Fibroblast of skin of abdomen (primary cell): Measurements from ENCODE around the gene SLC25A24.
A peak's percentile ranks its signal among the peaks of the same experiment; 100 is the strongest.
"Not testable (repeated sequence)": the region's sequence is repeated elsewhere in the genome, so short reads cannot be mapped to it uniquely, and the experiment has no call there.

ENCODE experiments used
- DNase-seq: peaks from one replicate; pipeline ENCODE4 v3.0.0-alpha.2; 2013

SLC25A24 gene

DNA sequence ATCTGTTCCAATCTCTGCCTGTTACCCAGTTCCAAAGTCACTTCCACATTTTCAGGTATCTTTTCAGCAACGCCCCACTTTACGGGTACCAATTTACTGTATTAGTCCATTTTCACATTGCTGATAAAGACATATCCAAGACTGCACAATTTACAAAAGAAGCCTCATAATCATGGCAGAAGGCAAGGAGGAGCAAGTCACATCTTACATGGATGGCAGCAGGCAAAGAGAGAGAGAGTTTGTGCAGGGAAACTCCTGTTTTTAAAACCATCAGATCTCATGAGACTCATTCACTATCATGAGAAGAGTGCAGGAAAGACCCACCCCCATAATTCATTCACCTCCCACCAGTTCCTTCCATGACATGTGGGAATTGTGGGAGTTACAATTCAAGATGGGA lies 67.0 kb downstream of the SLC25A24 start:
- DNase-seq, result not testable (repeated sequence)

DNA sequence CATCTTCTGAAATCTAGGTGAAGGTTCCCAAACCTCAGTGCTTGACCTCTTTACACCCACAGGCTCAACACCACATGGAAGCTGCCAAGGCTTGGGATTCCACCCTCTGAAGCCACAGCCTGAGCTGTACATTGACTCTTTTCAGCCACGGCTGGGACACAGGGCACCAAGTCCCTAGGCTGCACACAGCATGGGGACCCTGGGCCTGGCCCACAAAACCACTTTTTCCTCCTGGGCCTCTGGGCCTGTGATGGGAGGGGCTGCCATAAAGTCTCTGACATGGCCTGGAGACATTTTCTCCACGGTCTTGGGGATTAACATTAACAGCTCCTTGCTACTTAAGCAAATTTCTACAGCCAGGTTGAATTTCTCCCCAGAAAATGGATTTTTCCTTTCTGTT lies 67.8 kb downstream of the SLC25A24 start:
- DNase-seq, result not testable (repeated sequence)

GRCh38 chr1:108131281-108131680 lies 68.9 kb downstream of the SLC25A24 start:
- not testable (repeated sequence) for DNase-seq

DNA sequence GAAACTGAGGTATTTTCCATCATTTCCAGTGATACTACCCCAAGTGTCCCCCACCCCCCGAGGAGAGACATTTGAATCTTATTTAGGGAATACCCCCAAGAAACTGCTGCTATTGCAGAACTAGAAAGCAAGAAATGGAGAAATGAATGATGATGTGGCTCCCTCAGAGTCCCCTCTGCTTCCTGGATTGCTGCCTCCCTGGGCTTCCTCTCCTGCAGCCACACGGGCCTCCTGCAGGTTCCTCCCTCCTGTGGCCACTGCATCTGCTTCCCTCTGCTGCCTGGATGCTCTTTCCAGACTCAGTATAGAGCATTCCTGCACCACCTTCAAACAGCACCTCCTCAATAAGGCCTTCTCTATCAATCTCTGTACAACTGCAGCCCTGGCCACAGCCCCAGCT lies 69.3 kb downstream of the SLC25A24 start:
- no peak for DNase-seq

DNA sequence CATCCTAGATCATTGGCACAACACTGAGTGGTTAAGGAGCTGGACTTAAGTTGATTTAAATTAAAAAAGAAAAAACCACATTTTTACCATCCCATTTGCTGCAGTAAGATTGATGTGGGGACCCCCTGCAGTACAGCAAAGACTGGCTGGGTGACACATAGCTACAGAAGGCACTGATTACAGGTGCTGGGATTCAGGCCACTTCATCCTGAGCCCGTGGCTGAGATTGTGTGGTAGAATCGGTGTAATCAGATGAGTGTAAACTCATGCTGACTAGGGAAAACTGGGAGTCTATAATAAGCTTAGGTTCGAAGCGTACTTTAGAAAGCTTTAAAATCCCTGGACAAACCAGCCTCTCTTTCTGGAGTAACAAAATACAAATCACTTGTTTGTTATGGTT lies 70.1 kb downstream of the SLC25A24 start:
- DNase-seq, result no peak

- DNase-seq, result peak; percentile 72
Observed at GRCh38 chr1:108125312-108126138, 74.6 kb downstream of the SLC25A24 start.

DNA sequence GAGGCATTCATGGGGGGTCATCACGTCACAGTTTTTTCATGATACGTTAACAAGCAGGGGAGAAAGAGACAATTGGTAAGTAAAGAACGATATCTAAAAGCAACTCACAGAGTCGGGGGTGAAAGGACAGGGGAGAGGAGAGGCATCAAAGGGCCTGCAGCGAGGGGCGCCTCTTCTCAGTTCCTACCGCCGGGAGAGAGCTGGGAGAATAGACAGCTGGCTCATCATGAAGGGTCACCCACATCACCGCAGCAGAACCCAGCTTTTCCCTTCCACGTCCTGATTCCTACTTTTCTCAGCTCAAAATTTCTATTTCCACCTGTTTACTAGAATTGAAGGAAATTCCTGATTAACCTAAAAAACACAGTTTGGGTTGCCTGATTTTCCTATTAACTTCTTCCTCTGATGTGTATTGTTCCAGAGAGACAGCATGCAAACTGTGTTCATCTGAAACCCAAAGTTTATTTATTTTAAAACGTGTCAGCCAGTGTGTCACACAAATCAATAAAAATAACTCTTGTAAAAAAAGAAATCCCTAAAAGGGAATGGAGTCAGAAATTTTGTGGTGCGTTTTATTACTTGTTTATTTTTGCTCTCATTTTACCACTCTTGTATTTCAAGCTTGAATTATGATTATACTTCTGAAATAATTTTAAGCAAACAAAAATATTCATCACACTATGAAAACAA lies 75.4 kb downstream of the SLC25A24 start:
- no peak for DNase-seq

DNA sequence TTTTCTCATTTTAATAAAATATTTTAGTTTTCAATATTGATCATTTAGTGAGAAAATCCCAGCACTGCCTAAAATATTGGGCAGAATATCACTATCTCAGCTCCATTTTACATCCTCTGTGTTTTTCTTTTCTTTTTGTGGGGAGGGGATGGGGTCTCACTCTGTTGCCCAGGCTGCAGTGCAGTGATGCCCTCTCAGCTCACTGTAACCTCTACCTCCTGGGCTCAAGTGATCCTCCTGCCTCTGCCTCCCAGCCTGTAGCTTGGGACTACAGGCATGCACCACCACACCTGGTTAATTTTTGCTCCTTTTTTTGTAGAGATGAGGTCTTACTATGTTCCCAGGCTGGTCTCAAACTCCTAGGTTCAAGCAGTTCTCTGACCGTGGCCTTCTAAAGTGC lies 76.1 kb downstream of the SLC25A24 start:
- no peak for DNase-seq

DNA sequence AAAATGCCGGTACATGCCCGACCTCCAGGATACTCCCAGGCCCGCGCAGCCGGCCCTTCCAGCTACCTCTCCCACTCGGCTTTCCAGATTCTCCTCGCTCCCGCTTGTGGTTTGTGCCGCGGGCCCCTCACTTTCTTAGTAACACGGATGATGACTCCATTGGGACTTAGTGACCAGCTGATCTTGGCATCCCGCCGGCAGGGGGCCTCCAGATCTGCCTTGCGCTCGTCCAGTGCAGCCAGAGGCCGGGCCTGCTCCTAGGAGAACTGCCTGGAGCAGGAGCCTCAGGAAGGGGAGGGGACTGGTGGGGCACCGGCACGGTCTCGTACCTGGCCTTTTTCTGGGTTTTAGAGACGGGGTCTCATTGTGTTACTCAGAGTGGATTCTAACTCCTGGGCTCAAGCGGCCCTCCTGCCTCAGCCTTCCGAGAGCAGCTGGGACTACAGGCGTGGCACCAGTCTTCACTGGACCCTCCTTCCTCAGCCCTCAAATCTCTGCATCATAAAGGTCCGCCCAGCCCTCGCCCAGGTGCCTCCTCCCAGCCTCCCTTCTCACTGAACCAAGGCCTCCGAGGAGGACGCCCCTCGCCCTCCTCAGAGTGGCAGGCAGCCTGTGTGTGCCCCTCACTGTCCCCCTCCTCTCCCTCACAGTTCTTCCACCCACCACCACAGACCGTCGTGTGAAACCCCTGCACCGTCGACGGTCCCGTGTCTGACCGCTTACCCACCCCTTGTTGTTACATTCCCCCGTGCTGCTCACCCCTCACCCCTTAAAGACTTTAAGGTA lies 78.6 kb downstream of the SLC25A24 start:
- DNase-seq, result peak; percentile 18

DNA sequence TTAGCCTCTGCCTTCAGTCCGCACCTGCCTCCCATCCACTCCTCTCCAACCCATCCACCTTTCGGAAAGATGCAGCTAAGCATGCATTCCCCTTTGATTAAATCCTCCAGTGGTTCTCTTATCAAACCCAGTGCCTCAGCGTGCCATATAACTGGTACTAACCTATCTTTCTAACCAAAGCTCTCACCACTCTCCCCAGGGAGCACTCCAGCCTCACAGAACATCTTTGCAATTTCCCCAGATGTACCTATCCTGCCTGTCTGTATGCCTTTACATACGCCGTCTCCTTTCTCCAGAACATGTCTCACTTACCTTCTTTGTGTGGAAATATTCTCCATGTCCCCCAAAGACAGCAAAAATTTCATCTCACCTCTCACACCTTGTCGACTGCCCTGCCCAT lies 80.0 kb downstream of the SLC25A24 start:
- DNase-seq, result no peak

GRCh38 chr1:108119500-108119899 lies 80.6 kb downstream of the SLC25A24 start:
- no peak for DNase-seq

DNA sequence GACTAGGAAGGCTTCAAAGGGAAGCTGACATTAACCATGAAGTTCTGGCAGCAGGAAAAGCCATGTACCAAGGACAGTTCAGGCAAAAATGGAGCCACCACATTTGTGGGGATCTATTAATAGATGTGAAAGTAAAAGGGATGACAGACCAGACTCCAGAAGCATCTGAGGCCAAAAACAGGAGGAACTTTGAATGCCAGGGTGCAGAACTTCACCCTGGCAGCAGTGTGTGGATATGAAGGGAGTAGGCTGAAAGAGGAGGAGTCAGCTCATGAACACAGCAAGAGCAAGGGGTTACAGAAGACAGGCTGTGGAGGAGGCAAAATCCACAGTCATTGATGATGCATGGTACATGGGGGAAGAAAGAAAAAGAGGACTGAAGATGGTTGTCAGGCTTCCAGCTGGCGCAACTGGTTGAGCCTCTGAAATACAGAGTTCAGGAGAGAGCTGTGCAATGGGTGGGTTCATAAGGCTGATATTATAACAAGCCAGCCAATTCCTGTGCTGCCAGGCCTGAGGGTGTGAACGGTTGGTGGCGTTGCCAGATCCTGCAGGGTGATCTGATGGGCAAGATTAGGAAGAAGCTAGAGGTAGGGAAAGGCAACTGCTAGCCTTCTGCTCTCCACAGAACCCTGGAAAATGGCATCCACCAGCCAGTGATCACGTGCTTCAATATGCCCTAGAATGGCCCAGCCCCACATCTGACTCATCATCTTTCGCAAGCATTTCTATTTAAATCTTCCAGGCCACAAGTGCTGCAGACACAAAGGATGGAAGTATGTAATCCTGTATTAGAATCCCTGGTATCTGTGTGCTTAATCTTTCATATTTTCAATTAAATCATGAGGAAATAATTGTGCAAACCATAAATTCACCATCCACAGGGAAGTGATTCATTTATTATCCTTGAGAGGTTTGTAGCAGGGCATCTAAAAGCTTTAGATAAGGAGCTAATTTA lies 81.9 kb downstream of the SLC25A24 start:
- peak; percentile 88 for DNase-seq

GRCh38 chr1:108117237-108117636 lies 82.9 kb downstream of the SLC25A24 start:
- DNase-seq, result no peak

DNA sequence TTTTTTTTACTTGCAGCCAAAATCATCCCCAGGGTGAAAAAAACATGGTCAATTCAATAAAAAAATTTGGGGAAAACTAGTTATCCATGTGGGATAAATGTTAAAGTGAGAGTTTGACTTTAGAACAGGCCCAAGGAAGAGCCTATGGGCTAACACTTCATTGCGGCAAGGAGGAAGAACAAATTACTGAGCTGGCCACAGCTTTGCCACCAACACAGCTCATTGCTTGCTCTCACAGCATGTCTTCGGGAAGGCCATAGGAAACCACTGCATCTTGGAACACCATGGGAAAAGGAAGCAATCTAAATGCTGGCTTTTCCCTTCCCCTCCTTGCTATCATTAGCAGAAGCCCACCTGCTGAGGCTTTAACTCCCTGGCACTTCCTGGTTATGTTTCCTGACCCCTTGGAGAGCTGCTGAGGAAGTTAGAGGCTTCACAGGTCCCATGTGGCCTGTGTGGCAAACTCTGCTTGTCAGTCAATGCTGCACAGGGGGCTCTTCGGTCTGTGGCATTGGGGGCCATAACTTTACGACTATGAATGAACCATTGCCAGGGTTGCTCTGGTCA lies 86.0 kb downstream of the SLC25A24 start:
- no peak for DNase-seq

DNA sequence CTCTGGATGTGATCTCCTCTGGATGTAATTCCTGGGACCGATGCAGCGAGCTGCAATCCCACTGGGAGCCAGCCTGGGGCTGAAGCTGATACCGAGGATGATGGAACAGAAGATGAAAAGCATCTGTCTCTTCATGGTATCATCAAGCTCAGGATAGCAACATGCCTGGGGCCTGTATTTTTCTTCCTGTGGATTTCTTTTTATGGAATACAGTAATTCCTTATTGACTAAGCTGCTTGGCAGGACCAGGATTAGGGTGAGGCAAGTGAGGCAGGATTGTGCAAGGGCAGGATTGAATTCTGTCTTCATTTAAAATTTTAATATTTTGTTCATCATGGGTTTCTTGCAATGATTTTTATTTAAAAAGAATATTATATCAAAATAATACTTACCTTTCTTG lies 86.6 kb downstream of the SLC25A24 start:
- no peak for DNase-seq

DNA sequence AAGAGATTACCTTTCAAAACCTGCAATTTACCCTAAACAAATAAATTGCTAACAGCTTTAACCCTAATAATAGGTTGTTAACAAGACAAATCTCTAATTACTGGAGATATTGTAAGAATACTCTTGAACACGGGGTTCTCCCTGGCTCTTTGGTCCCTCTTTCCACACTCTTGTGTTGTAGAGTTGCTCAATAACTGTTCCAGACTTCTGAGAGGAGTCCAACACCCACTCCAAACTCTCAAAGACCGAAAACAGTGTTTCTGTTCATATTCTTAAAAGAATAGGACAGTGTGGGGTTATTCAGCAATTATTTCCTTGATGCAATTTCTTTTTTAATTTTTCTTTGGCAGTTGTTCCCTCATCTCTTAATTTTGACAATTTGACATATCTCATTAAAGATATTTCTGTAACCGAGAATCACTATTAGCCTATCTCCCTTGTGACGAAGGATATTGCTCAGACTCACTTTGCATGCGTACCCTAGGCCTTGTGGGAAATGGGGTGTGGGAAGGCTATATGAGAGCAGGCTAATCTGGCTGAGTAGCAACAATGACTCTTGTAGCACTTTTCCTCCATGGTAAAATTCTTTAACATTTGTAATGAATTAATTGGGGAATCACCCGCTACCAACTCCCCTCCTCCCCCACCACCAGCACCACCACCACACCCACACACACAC lies 90.7 kb downstream of the SLC25A24 start:
- no peak for DNase-seq

DNA sequence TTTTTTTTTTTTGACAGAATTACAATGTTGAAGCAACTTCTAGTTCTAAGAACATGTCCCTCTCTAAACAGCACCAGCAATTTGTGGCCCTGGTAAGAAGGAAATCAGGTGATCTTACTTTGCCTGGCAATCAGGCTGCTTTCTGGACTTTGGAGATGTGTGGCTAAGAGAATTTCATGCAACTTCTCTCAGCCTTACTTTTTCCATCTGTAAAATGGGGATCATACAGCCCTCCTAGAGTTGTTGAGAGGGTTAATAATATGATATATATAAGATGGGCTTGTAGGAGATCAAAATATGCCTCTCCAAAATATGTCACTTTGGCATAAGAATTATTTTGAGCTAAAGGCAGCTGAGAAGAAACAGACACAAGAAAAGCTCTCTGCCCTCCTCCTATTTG lies 92.0 kb downstream of the SLC25A24 start:
- no peak for DNase-seq

GRCh38 chr1:108107658-108108057 lies 92.5 kb downstream of the SLC25A24 start:
- DNase-seq, result peak; percentile 56

- no peak for DNase-seq
Observed at GRCh38 chr1:108106775-108107174, 93.4 kb downstream of the SLC25A24 start.

DNA sequence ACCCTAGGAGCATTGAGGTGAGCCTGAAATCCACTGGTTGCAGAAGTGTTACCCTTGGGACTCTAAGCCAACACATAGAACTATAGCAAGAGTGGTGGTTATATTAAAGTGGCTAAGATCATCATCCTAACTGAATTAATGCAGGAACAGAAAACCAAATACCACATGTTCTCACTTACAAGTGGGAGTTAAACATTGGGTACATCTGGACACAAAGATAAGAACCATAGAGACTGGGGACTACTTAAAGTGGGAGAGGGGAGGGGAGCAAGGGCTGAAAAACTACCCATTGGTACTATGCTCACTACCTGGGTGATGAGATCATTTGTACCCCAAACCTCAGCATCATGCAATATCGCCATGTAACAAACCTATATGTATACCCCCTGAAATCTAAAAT lies 100.0 kb downstream of the SLC25A24 start:
- no peak for DNase-seq

- DNase-seq, result no peak
Observed at GRCh38 chr1:108097018-108097417, 103.1 kb downstream of the SLC25A24 start.
